ENCODE measurements around the gene PTCH1.

GRCh38 chr9:95486318-95486717 lies 30.5 kb downstream of the PTCH1 start:
- no peak for TF ChIP-seq CTCF (IDR thresholded peaks at IDR 0.05)
- no peak for TF ChIP-seq POLR2A (IDR thresholded peaks at IDR 0.05)
